GDM1 (cell line): ENCODE results near the gene ANK3.

Experiments
- DNase-seq: peaks from one replicate; lab custom pipeline; 2025; lab: John Stamatoyannopoulos, UW

ANK3 gene

DNA sequence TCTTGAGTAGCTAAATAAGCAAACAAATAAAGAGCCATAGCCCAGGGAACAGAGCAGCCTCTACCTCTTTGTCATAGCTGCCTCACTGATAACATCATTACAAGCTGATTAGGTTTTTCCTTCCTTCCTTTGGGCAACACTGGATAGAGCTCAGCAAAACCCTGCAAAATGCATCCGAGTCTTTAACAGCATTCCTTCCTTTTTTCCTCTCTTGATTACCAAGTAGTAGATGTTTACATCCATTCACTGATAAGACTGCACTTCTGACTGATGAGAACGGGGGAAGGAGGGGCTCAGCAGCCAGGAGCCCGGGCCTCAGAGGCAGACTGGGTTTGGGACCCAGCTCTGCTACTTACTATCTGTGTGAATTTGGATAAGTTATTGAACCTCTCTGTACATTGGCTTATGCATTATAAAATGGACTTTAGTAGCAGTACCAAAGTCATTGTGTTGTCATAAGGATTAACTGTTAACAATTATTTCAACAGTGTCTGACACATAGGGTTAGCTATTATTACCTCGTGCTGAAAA, 214.2 kb downstream of the ANK3 start:
- DNase-seq, result no peak

DNA sequence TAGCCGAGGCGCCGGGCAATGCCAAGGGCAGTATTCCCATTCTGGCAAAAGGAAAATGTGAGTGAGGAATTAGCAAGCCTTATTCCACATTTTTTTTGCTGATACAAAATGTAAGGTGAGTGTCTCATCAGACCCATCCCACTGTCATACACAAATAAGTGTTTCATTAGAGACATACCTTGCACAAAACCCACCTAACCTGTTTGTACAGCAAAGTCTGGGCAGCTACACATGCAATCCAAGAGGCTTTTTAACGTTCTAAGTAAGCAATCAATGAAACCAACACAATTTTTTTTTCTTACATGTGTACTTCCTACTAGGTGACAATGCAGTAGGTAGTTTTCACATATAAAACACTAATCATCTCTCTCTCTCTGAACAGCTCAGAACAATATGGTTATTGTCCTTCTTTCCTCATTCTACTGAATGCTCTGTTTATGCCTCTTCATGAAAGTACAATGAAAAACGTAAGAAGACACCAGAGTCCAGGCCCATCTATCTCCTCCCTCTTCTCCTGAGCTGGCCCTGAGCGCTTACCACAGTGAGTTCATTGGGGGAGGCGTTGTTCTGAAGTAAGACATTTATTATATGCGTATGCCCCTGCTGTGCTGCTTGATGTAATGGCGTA, 217.2 kb downstream of the ANK3 start:
- DNase-seq, result no peak

DNA sequence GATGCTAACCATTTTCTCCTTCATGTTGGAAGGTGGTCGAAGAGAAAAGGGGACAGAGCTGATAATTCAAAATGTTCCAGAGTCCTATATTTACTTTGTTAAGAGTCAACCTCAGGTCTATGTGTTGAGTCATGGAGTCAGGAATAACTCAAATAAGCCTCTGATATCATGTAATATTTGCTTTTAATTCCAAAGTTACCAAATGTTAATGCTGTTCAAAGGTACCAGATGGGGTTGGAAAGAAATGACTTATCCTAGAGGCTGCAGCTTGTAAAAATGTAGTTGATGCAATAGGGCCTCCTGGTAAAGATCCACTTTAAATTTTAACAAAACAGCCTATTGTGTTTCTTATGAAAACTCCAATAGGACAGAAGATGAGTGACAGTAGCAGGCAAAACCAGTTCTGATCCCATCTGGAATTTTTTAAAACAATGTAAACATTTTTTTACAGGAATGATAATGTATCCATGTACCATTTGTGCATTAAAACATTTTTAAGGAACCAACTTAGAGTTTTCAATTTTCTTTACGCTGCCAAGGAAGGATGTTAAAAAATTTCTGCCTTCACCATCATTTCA, 218.2 kb downstream of the ANK3 start:
- no peak for DNase-seq

DNA sequence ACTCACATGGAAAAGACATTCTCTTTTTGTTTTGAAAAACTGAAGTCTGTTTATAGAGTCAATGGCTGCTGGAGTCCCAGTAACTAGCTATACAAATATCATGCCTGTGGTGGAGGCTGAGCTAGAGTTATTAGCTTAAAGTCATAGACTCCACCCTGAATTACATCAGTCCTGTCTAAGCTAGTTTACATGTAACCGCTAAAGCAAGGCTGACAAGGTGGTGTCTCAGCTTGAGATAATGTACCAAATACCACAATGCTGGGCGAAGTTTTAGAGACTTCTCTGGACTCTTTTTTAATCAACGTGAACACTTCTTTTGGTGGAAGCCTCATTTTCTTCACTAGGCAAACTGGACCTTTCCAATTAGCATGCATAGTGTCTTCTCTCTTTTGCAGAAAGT, 219.4 kb downstream of the ANK3 start:
- no peak for DNase-seq

DNA sequence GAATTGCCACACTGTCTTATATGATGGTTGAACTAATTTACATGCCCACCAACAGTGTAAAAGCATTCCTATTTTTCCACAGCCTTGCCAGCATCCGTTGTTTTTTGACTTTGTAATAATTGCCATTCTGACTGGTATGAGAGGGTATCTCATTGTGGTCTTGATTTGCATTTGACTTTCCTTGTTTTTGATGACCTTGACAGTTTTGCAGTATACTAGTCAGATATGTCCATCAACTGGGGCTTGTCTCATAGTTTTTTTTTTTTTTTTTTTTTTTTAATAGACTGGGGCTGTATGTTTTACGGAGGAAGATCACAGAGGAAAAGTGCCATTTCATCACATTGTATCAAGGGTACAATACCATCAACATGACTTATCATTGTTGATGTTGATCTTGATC, 220.6 kb downstream of the ANK3 start:
- no peak for DNase-seq

DNA sequence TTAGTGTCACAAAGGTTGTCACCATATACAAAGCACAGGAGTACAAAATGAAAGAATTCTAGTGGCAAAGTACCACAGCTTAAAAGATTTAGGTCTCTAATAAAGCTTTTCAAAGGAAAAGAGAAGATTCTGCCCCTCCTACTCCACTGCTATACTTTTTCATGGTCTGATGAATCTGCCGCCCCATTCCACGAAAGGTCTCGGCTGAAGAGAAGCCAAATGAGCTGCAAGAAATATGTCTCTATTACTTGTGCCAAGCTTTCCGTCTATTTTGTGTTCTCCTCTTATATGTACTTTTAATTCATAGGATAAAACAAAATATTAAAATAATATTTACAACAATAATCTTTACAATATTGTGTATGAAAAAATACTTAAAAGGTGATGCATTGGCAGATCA, 222.6 kb downstream of the ANK3 start:
- DNase-seq, result no peak

DNA sequence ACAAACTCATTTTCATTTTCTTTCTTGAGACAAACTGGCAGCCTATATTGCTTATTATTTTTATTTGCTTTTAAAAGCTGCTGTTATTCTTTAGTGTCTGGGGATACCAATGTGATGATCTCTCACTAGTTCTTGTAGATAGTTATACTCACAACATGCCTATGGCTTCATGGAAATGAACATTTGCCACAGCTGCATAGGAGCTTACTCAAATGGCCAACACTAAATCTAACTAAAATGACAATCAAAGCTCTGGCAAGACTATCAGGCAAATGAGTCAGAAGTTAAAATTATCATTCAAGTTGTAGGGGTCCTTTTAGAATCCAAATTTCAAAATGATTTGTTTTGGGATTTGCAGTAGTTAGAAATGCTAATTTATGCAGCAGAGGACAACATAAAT, 225.9 kb downstream of the ANK3 start:
- no peak for DNase-seq

DNA sequence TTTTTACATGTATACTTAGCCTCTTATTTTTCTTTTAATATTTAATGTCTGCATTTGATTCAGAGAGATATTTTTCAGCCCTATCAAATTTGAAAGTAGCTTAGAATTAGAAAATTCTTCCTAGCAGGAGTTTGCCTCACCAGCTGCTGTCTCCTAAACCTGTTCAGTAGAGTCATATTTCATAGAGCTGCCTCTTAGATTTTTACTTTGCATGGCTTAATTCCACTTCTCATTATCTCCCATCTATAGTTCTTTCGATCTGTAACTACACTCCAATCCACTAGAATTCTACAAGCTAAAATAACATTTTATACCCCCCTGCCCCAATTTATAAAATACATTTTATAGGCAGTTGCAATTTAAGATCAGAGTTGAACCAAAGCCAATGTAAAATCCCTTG, 227.0 kb downstream of the ANK3 start:
- DNase-seq, result no peak

DNA sequence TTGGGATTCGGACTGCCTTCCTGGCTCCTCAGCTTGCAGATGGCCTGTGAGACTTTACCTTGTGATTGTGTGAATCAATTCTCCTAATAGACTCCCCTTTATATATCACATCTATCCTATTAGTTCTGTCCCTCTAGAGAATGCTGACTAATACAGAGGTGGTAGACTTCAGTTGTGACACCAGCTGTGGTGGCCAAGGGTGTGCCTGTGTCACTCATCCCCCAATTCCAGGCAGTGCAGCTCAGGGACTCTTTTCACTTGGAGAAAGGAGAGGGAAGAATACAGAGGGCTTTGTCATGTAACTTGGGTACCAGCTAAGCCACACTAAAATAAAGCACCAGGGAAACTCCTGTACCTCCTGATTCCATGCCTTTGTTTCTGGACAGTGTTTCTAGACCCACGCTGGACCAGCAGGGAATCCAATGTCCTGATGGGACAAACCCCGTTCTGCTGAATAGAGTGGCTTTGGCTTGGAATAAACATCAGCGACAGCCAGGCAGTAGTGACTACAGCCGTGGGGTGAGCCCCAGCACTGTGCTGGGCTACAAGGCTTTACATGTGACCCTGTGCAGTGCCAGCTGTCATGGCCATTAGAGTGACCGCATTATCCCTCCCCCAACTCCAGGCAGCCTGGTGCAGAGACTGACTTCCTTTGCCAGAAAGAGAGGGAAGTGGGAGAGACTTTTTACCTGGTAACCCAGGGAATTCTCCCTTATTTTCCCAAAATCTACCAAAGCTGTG, 233.6 kb downstream of the ANK3 start:
- no peak for DNase-seq

DNA sequence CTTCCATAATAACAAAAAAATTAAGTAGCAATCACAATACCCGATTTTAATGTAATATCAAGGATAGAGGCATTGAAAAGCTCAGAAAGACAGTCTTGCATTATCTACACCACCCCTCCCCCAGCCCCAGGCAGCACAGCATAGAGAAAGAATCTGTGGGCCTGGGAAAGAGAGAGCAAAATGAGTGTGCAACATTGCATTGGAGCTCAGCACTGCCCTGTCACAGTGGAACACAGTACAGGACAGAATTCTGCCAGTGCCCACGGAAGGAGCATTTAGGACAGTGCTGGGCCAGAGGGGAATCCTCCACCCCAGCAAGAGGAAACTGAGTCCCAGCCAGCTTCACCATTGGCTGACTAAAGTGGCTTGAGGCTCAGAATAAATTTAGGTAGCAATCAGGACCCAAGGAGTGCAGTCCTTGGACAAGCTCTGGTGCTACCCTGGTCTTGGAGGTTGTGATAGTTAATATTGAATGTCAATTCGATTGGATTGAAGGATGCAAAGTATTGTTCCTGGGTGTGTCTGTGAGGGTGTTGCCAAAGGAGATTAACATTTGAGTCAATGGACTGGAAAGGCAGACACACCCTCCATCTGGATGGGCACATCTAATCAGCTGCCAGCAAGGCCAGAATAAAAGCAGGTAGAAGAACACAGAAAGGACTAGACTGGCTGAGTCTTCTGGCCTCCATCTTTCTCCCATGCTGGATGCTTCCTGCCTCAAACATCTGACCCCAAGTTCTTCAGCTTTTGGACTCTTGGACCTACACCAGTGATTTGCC, 234.4 kb downstream of the ANK3 start:
- no peak for DNase-seq

DNA sequence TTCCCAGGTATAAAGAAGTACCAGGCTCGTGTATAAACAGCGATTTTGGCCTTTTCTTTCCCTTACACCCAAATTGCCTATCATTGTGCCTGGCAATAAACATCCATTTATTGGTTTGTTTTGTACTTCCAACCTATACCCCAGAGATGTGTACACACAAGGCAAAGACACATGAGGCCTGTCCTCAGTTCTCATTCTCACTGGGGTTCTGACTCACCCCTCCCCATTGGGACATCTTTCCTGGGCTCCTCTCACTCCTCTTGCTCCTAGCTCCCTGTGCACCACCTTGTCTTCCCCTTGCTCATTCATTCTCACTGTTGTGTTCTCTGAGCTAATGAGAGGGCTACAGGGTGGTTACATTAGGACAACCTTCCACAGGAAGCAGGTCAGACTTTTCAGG, 240.7 kb downstream of the ANK3 start:
- DNase-seq, result no peak

DNA sequence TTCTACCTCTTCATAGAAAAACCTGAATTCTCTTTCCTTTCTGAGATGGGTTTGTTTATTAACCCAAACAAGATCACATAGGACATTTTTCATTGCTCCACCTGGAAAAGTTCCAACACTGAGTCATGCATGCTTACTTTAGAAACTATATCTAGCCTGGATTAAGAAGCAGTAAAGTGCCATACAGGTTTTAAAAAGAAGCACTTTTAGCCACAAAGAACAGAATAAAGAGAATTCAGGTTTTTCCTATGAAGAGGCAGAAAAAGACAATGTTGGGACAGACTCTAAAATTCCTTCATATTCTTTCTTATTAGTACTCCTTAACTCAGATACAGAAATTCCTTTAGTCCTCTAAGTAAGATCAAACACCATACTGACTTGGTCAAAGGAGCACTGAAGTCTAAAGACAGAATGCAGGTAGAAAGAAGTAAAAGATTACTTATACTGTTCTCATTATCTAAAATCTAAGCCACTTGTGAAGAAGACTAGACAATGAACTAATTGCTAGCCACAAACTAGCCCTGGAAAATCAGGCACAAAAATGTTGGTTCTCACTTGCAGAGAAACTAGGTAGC, 241.3 kb downstream of the ANK3 start:
- no peak for DNase-seq

DNA sequence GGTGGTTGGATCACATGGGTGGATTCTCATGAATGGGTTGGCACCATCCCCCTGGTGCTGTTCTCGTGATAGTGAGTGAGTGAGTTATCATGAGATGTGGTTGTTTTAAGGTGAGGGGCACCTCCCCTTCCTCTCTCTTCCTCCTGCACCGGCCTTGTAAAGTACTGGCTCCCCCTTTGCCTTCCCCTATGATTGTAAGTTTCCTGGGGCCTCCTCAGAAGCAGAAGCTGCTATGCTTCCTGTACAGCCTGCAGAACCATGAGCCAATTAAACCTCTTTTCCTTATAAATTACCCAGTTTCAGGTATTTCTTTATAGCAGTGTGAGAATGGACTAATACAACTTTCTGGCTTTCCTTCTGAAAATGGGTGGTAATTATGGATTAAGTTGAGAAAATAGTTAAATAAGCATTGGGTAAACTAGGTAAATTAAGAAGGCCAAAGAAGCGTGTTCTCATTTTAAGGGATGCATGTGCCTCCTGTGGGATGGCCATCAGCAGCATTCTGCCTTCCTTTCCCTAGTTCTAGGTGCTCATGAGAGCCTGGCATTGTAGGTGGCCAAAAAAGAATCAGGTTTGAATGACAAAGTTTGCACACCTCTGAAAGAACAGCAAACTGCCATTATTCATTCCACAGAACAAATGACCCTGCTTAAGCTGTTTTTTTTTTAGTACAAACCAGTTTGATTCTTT, 242.0 kb downstream of the ANK3 start:
- no peak for DNase-seq

DNA sequence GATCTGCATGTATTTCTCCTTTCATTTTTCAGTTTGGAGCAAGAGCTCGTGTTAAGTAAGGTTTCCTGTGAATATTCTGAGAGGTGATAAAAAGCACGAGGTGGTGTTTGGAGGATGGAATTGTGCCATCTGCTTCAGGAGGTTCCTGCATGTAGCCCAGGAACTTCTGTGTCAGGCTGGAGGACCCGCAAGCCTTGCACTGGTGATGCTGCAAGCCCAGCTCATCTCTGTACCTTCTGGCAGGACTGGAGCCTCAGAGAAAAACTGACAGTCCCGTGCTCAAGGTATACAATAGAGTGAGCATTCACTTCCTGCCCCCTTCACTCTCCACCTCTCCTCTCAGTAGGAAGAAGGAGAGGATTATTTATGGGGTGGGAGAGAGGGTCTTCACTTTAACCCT, 242.7 kb downstream of the ANK3 start:
- no peak for DNase-seq

DNA sequence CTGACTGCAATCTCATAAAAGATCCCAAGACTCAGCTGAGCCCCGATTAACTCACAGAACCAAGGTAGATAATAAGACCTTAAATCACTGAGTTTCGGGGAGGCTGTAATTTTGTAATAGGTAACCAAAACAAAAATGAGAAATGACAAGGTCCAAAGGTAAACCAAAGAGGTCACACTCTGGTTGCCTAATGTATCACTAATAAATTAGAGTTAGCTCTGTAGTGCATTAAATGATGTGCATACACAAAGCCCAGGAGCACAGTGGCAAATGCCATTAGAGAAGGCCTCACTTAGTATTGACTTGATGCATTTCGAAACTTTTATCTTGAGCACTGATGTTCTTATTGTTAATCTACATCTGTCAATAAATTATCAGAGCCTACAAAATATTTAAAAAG, 245.6 kb downstream of the ANK3 start:
- no peak for DNase-seq

DNA sequence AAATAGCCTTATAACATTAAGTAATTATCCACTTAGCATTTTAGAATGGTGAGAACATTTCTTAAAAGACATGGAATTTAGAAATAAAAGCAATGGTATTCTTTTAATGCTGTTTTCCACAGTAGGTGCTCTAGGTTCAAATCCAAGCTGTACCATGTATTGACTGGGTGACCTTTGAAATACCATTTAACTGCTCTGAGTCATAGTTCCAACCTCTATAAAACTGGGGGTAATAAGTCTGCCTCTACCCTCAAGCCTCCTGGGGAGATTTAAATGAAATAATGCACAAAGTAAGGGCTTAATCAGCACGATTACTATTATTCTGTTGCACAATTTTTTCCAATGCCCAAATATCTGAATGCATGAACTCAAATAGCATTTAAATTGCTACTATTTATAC, 246.9 kb downstream of the ANK3 start:
- DNase-seq, result no peak

DNA sequence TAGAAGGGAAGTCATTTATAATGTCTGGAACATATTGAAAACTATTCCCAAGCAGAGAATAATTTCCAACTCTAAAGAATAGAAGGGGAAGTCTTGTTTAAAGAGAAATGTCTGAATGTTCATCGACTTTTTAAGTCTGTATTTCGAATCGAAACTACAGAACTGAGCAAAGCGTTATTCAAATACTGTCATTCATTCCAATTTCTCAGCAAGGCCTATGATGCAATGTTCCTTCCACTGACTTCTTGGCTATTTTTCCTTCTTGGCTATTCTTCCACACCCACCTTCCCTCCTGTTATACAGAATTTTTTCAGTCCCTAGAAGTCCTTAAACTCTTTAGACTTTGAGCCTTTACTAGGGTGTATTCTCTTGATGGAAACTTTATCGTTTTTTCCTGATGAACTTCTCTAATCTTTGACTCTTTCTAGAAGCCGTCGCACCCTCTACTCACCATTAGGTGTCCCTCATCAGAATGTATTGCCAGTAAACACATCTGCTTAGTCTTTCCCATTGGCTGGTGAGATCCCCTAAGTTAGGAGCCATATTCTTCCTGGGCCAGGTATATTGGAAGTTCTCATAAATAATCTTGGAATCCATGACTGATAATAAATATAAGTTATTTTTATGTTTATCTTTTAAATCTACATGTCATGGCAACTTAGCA, 247.6 kb downstream of the ANK3 start:
- no peak for DNase-seq

DNA sequence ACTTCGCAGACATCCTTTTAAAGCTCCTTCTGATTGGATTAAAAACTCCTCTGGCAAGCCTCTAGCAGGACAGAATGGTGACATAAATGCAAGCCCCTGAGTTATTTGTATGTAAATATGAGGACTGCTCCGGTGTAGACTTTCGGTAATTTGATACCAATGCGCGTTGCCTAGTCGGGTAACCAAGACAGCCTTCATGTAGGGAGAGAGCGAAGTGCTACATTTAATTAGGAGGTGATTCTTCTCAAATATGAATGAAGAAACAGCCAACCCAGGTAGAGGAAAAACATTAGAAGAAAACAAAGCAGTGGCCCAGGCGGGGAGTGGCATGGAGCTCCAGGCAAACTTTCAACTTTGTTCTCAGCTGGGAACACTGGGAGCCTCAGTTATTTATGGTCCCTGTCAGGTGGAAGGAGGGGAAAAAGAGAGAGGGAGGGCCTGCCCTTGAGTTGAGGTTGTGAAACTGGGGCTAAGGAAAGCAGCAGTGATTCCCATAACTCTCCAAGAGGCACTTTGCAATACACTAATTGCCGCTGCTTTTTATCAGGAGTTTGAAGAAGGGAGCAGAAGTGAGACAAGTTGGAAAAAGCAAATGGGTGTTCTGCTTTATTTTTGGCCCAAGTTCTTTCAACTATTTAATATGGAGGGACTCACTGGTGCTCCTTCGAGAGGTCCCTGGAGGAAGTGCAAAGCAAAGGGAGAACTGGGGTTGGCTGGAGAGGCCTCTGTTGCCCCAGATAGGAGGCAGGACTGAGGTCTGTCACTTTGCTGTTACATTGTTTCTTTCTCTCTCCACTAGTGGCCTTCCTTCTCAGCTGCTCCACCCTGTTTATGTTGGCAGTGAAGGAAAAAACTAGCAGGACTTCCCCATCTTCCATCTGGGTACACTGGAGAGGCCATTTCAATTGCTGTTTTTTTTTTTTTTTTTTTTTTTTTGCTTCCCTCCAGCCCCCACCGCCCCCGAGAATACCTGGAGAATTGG, 248.7 kb downstream of the ANK3 start:
- DNase-seq, result no peak

DNA sequence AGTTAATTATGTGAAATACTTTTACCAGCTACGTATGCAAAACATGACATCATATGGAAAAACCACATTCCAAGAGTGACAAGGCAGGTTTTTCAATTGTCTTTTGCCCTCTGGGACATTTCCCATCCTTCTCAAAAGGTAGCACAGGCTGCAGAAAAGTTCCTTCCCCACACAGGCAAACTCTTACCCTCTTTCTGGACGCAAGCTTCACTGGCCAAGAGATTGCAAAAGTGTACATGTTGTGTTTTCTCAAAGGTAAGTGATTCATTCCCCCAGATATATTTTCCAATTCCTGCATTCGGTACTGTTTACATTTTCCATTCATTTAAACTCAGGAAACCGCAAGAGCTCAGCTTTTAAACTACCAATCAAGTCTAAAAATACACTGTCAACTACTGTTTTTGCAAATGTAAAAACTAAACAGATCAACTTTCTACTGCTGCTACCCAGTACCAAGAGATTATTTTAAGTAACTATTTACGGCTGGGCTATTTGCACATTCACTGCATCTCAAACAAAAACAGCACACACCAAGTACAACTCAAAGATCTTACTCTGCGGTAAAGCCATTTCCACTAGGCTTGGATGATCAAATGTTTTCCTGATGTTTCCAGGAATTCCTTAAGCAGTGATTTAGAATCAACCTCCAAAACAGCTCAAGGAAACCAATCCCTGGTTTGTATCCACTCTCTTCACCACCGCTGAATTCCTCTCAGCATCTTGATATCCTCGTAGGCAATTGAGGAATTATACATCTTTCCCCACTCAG, 249.7 kb downstream of the ANK3 start:
- no peak for DNase-seq
